ENCODE measurements around the gene GYS2. TPM values are rescaled to one million over a fixed set of nuclear protein-coding genes. Genes with fewer than 3 reads are reported as not detected.

GYS2 gene
- total and polyA plus RNA-seq, 9 of the 15 experiments (the other 6 are each of a cell fraction or from before 2014, with no cell fraction given) = not detected

- TF ChIP-seq ZNF512 (tag; IDR thresholded peaks at IDR 0.05) = 0 out of 2 replicates have a peak, but pooled peaks have one; percentile 52
- TF ChIP-seq TAL1 (IDR thresholded peaks at IDR 0.05) = no peak
- no peak for TF ChIP-seq ZNF609 (CRISPR knock-in tag; IDR thresholded peaks at IDR 0.05; ENCODE audit: borderline replicate concordance)
- TF ChIP-seq HMG20B (CRISPR knock-in tag; IDR thresholded peaks at IDR 0.05) = no peak
- Histone ChIP-seq H3K4me2 (ENCODE audit: insufficient read depth, low read length) (no peak overlapping the region), H4K20me1 (replicated peaks; ENCODE audit: control insufficient read depth, insufficient read depth, low read length) (no peaks in the 10 kb centered on the region), H3K9ac (ENCODE audit: insufficient read depth in 1 of 2, low read depth in 2 of 2, low read length in 2 of 2) (no peak overlapping the region), H3K27ac (ENCODE audit: extremely low read depth, low read depth, low read length) (no peak overlapping the region), H3K9me3 (replicated peaks; ENCODE audit: control insufficient read depth, insufficient read depth, low read depth, low read length) (no peaks in the 10 kb centered on the region), H3K79me2 (ENCODE audit: control insufficient read depth, insufficient read depth, low read length) (no peaks in the 10 kb centered on the region), H3K9me1 (ENCODE audit: control insufficient read depth, insufficient read depth, low read length) (no peaks in the 10 kb centered on the region), H2AFZ (ENCODE audit: low read depth, low read length) (peak overlapping the region; percentile 24; the same call in 1 of the 2 replicates), H3K36me3 (ENCODE audit: control insufficient read depth, insufficient read depth, low read length) (no peaks in the 10 kb centered on the region), H3K4me1 (replicated peaks in 1 of 2; ENCODE audit: control insufficient read depth in 2 of 2, insufficient read depth in 2 of 2, low read length in 2 of 2) (no peaks in the 10 kb centered on the region), H3K27me3 (ENCODE audit: control insufficient read depth in 2 of 2, insufficient read depth in 2 of 2, low read length in 2 of 2) (no peaks in the 10 kb centered on the region), H3K4me3 (no peak overlapping the region)
- no peak for ATAC-seq
- BruUV-seq (replicated peaks) = no TSS peak
- no peak for DNase-seq (ENCODE audit: extremely low read depth in 1 of 4, low spot score in 3 of 4)
- FAIRE-seq = no peak
- in situ Hi-C loops (cut with MboI) (no loop called here), intact Hi-C loops (cut with micrococcal nuclease) (no loop called here)
- ChIA-PET POLR2A (no interaction called here), CTCF (ENCODE audit: low intra/inter-chr PET ratio) (no interaction called here)
- WGBS (ENCODE audit: insufficient coverage, low coverage, missing lambda C conversion rate) = 0% methylated on average over 3 of the region's 3 CpGs
Observed at GRCh38 chr12:21617030-21617429, 12.4 kb upstream of the GYS2 start.

Data from K562 (cell line).